GM20431 (cell line): ENCODE measurements around the gene EXO1.

Experiments used
- in situ Hi-C: fragments of 300-500 bp; cut with MseI, MboI; formaldehyde crosslinking; loops from one replicate; pipeline ENCODE4 v1.15.0; 2020; ENCODE audit warnings: low sequenced_read_pairs; ENCODE audit not compliant: unreplicated experiment

The EXO1 gene

DNA sequence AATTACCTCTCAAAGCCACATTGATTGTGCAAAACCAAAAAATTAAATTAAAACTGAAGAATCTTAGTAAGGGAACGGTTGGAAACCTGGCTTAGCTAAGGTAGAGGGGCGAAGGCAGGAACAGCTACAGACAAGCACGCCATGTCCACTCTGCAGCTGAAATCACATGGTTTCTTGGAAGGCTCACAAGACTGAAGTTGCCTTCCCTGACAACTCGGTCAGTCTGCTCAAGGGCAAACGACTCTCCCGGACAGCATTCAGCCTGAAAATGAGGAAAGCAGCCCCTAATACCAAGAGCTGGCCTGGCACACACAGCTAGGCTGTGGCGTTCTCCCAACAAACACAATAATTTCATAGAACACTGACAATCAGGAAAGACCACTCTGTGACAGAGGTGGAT, 86.9 kb downstream of the EXO1 start:
- in situ Hi-C loops, result no loop called here
